Smooth muscle cell (in vitro differentiated cells): ENCODE measurements around the gene CCDC178. TPM values are rescaled to one million over a fixed set of nuclear protein-coding genes. Genes with fewer than 3 reads are reported as not detected.

ENCODE experiments used
- DNase-seq: peaks from one replicate; lab custom pipeline; 2025; ENCODE audit not compliant: unreplicated experiment; lab: John Stamatoyannopoulos, UW
- H2AFZ ChIP-seq: fragments of 200-600 bp; sonication (generic); 2 replicates; pipeline ENCODE4 v1.6.0; 2016; ENCODE audit warnings: antibody characterized with exemption, low read depth, mild to moderate bottlenecking
- H3F3A ChIP-seq: fragments of 200-600 bp; sonication (generic); 2 replicates; pipeline ENCODE4 v1.6.0; 2017; ENCODE audit warnings: antibody characterized with exemption, low read depth
- H3K27ac ChIP-seq: fragments of 200-600 bp; sonication (generic); 2 replicates; pipeline ENCODE4 v1.5.1; 2016; ENCODE audit warnings: low read depth, mild to moderate bottlenecking
- H3K27me3 ChIP-seq: fragments of 200-600 bp; sonication (generic); 2 replicates; pipeline ENCODE4 v1.6.1; 2016; ENCODE audit warnings: low read depth, mild to moderate bottlenecking
- H3K36me3 ChIP-seq: fragments of 200-600 bp; sonication (generic); 2 replicates; pipeline ENCODE4 v1.5.1; 2016; ENCODE audit warnings: low read depth
- H3K4me1 ChIP-seq: fragments of 200-600 bp; sonication (generic); 2 replicates; pipeline ENCODE4 v1.5.1; 2016; ENCODE audit warnings: low read depth
- H3K4me2 ChIP-seq: fragments of 200-600 bp; sonication (generic); 2 replicates; pipeline ENCODE4 v1.6.0; 2016; ENCODE audit warnings: mild to moderate bottlenecking
- H3K4me3 ChIP-seq: fragments of 200-600 bp; sonication (generic); 2 replicates; pipeline ENCODE4 v1.5.1; 2016; ENCODE audit warnings: mild to moderate bottlenecking
- H3K79me2 ChIP-seq: fragments of 200-600 bp; sonication (generic); 2 replicates; pipeline ENCODE4 v1.6.0; 2016; ENCODE audit warnings: low read depth, mild to moderate bottlenecking
- H3K9ac ChIP-seq: fragments of 200-600 bp; sonication (generic); 2 replicates; pipeline ENCODE4 v1.6.0; 2016; ENCODE audit warnings: low read depth
- H3K9me3 ChIP-seq: fragments of 200-600 bp; sonication (generic); replicated peaks from 2 replicates; pipeline ENCODE4 v1.5.1; 2016; ENCODE audit warnings: low read depth
- H4K20me1 ChIP-seq: fragments of 200-600 bp; sonication (generic); 2 replicates; pipeline ENCODE4 v1.6.0; 2016; ENCODE audit warnings: low read depth
- CTCF ChIP-seq: fragments of 200-600 bp; sonication (generic); IDR thresholded peaks from 2 replicates; pipeline ENCODE4 v1.5.1; 2017; ENCODE audit warnings: borderline replicate concordance, mild to moderate bottlenecking, antibody characterized with exemption; ENCODE audit not compliant: insufficient read depth, poor library complexity, severe bottlenecking
- WGBS: methylation state at CpG from one replicate; pipeline ENCODE4 v1.1.7; 2016; ENCODE audit warnings: low lambda C conversion rate; 5-methylcytosine and 5-hydroxymethylcytosine counted together
- polyA plus RNA-seq: library from polyadenylated mRNA; unstranded; fragments of >200 nt; fragmentation: Nextera tagmentation; extraction: Ambion mirVana; gene quantifications from 2 replicates; pipeline ENCODE4 v1.2.1, GENCODE V29; 2016
- total RNA-seq: library from RNA; depleted of rRNA; stranded (reverse); fragments of >200 nt; gene quantifications from 2 replicates; pipeline ENCODE4 v1.2.3, GENCODE V29; 2014

The CCDC178 gene
- total and polyA plus RNA-seq, 2 experiments from 2014 or later = not detected

GRCh38 chr18:33159151-33159550 is 281.4 kb downstream of the CCDC178 start:
- Histone ChIP-seq H3K27ac (no peak overlapping the region), H3K4me3 (no peak overlapping the region), H3K4me2 (no peak overlapping the region), H3K36me3 (no peaks in the 10 kb centered on the region), H3K9ac (no peak overlapping the region), H3K9me3 (no peaks in the 10 kb centered on the region), H2AFZ (no peak overlapping the region), H3K79me2 (no peaks in the 10 kb centered on the region), H4K20me1 (no peaks in the 10 kb centered on the region), H3K27me3 (no peaks in the 10 kb centered on the region), H3F3A (no peaks in the 10 kb centered on the region), H3K4me1 (no peaks in the 10 kb centered on the region)
- no peak for TF ChIP-seq CTCF
- 96% methylated on average over 2 of the region's 2 CpGs for WGBS
- DNase-seq = no peak

GRCh38 chr18:33157893-33158292 is 282.6 kb downstream of the CCDC178 start:
- no peak overlapping the region for H3K4me2 ChIP-seq
- no peak overlapping the region for H2AFZ ChIP-seq
- 27% methylated on average over 1 of the region's 1 CpG for WGBS
- H4K20me1 ChIP-seq = no peaks in the 10 kb centered on the region
- DNase-seq = no peak
- H3K27me3 ChIP-seq = no peaks in the 10 kb centered on the region
- no peaks in the 10 kb centered on the region for H3K4me1 ChIP-seq
- TF ChIP-seq CTCF = no peak
- H3K79me2 ChIP-seq = no peaks in the 10 kb centered on the region
- no peaks in the 10 kb centered on the region for H3K36me3 ChIP-seq
- H3K9me3 ChIP-seq = no peaks in the 10 kb centered on the region
- no peak overlapping the region for H3K4me3 ChIP-seq
- no peaks in the 10 kb centered on the region for H3F3A ChIP-seq
- no peak overlapping the region for H3K9ac ChIP-seq
- no peak overlapping the region for H3K27ac ChIP-seq

GRCh38 chr18:33156906-33157470 is 283.5 kb downstream of the CCDC178 start:
- H4K20me1 ChIP-seq = no peaks in the 10 kb centered on the region
- no peak overlapping the region for H3K4me3 ChIP-seq
- no peak for DNase-seq
- no peaks in the 10 kb centered on the region for H3K36me3 ChIP-seq
- no peaks in the 10 kb centered on the region for H3K79me2 ChIP-seq
- H3K9ac ChIP-seq = no peak overlapping the region
- H3K4me1 ChIP-seq = no peaks in the 10 kb centered on the region
- TF ChIP-seq CTCF = no peak
- H3K27ac ChIP-seq = no peak overlapping the region
- no peak overlapping the region for H3K4me2 ChIP-seq
- H3F3A ChIP-seq = no peaks in the 10 kb centered on the region
- H3K9me3 ChIP-seq = no peaks in the 10 kb centered on the region
- H3K27me3 ChIP-seq = no peaks in the 10 kb centered on the region
- H2AFZ ChIP-seq = no peak overlapping the region

GRCh38 chr18:33154049-33154448 is 286.5 kb downstream of the CCDC178 start:
- no peak for DNase-seq
- 57% methylated on average over 2 of the region's 2 CpGs for WGBS
- no peak overlapping the region for H3K4me2 ChIP-seq

More at GRCh38 chr18:33154049-33154448, 286.5 kb downstream of the CCDC178 start:
- Histone ChIP-seq H3F3A (no peaks in the 10 kb centered on the region), H3K79me2 (no peaks in the 10 kb centered on the region), H3K27ac (no peak overlapping the region), H3K36me3 (no peaks in the 10 kb centered on the region), H3K4me1 (no peaks in the 10 kb centered on the region), H4K20me1 (no peaks in the 10 kb centered on the region), H3K9me3 (no peaks in the 10 kb centered on the region), H3K27me3 (no peaks in the 10 kb centered on the region), H2AFZ (no peak overlapping the region), H3K9ac (no peak overlapping the region), H3K4me3 (no peak overlapping the region)
- TF ChIP-seq CTCF = no peak
